SW 1271 (cell line): ENCODE data around the gene MKKS.
"Not testable (repeated sequence)": the region's sequence is repeated elsewhere in the genome, so short reads cannot be mapped to it uniquely, and the experiment has no call there.

Source experiments
- DNase-seq, 2 experiments: peaks; one replicate each; lab custom pipeline; 2025; lab: John Stamatoyannopoulos, UW

Gene MKKS

DNA sequence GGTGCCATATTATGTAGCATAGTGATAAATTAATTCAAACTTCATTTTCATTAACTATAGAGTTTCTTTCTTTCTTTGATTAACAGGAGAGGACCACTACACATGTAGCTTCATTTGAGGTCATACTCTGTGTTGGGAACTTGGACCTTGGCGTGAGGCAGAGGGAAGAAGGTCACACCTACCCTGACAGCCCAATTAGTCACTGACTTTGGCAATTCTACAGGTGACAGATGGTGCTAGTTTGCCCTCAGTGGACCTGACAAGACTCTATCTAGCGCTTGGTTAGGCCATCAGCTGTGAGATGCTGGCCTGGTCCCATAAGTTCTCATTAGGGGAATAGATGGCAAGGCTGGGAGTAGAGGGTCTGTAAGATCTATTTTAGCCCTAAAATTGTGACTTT, 15.2 kb upstream of the MKKS start:
- DNase-seq: no peak

DNA sequence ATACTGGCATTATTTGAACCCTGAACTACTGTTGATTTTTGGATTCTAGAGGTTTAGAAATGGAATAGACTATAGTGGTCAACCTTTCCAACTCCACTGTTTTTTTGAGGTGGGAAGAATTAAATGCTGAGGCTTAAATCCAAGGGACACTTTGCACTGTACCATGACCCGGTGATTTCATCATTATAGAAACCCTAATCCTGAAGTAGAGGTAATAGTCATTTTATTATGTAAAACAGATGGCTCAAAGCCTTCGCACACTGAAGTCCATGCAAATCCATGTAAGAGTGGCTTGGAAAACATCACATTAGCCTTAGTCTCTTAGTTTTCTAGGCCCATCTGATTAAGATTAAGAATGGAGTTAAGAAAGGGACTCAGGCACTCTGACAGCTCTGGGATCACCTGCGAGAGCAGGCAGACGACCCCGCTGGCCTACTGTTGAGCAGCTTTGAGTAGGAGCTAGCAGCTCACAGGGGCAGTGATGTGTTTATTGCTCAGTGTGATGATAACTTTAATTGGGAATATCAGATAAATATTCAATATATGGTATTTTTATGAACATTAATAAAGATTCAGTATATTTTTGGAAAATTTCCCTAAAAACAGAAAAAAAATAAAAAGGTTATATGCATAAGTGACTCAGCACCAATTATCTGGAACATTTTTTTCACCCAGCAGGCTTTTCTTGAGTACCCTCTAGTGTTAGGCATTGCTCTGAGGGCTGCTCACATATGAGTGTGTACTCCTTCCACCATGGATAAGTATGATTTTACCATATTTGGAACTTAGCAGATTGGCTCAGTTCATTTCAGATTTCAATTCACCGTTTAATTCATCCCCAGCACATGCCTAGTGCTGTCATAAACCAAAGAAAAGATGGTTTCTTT, 14.5 kb upstream of the MKKS start:
- no peak for DNase-seq

DNA sequence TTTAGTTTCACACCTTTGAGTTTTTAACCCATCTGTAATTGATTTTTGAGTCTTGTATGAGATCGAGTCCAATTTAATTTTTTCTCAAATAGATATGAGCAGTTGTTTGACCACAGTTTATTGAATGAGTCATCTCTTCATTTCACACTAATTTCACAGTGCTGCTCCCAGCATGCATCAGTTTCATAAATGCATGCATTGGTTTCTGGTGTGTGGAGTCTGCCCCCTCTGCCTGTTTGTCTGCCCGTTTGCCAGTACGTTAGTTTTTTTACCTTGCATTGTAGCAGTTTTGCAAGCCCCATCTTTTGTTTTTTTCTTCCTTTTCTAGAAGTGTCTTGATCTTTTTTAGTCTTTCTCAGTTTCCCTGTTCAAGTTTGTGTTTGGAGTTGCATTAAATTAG, 13.0 kb upstream of the MKKS start:
- peak in 1 of 2 experiments; percentile 38 for DNase-seq

DNA sequence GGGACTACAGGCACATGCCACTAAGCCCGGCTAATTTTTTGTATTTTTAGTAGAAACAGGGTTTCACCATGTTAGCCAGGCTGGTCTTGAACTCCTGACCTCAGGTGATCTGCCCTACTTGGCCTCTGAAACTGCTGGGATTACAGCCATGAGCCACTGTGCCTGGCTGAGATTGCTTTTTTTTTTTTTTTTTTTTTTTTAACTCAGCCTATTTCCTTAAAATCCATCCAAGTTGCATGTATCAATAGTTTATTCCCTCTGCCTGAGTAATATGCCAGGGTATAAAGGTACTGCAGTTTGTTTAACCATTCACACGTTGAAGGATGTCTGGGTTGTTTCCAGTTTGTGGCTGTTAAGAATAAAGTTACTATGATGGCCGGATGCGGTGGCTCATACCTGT, 11.7 kb upstream of the MKKS start:
- no peak for DNase-seq

DNA sequence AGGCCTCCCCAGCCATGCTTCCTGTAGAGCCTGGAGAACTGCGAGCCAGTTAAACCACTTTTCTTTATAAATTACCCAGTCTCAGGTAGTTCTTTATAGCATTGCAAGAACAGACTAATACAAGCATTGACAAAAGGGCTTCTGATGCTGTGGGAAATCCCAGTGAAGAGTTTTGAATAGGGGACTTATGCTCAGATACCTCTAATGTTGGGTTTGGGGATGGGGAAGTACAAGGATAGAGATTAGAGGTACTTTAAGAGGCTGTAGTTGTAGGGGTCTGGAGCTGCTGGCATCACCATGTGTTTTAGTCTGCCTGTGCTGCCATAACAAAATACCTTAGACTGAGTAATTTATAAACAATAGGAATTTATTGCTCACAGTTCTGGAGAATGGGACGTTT, 9.9 kb upstream of the MKKS start:
- DNase-seq: no peak

GRCh38 chr20:10438217-10438616, 4.2 kb upstream of the MKKS start:
- DNase-seq: no peak

- no peak for DNase-seq
These were observed 2.2 kb upstream of the MKKS start for GRCh38 chr20:10436053-10436699.

GRCh38 chr20:10434832-10435812, 1.1 kb upstream of the MKKS start, which contains the start of gene SLX4IP:
Gene SLX4IP, plus strand, starts transcription at chr20:10435305. Its CDS starts 22,900 bp downstream, at chr20:10458205.
- peak; percentile 86 to 97 for DNase-seq

DNA sequence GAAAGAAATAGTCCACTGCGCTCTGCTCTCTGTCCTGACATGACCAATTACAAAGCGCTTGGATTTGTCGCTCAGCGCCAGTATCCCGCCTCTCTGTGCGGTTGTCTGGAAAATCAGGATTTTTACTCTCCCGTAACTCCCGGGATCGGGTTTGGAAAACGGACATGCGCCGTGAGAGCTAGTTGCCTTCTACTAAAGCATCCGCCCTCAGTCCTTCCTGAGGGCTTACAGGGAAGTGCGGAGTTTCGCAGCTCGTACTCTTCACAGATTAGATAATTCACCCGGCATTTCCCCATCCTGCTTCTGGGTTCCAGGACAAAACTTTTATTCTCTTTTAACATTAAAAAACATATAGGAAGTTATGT, 427 bp upstream of the MKKS start:
- DNase-seq: peak; percentile 96 to 98

GRCh38 chr20:10433014-10433622, 904 bp downstream of the MKKS start:
- DNase-seq: no peak

DNA sequence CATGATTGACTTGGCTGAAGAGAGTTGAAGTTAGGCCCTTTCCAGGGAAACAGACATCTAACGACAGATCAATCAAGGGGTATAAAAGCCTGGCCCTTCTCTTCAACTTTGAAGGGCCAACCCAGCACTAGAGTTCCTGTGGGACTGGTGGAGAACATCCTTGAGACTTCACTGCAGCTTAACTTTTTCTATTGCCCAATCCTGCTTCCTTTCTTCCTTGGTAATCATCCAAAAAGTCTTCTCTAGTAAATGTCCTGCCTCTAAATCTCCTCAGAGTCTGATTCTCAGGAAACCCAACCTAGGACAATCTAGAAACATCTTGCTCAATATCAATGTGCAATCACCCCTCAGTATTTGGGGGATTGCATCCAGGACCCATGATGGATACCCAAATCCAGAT, 1.9 kb downstream of the MKKS start:
- no peak for DNase-seq

GRCh38 chr20:10430704-10431103, 3.3 kb downstream of the MKKS start:
- no peak for DNase-seq

DNA sequence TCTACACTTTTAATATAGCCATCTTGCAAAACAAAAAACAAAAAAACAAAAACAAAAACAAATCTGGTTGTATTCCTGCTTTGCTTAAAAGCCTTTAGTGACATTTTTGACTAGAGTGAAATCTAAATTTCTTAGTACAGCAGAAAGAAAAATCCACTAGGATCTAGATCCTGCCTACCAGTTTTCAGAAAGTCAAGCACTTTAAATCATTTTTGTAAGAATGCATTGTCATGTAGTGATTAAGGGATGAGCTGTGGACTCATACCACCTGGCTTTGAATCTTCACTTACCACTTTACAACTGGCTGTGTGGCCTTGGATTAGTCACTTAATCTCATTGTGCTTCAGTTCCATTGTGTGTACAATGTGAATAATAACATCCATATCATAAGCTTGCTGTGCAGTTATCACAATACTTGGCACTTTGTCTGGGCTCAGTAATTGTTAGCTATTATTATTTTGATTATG, 4.0 kb downstream of the MKKS start:
- DNase-seq: no peak

DNA sequence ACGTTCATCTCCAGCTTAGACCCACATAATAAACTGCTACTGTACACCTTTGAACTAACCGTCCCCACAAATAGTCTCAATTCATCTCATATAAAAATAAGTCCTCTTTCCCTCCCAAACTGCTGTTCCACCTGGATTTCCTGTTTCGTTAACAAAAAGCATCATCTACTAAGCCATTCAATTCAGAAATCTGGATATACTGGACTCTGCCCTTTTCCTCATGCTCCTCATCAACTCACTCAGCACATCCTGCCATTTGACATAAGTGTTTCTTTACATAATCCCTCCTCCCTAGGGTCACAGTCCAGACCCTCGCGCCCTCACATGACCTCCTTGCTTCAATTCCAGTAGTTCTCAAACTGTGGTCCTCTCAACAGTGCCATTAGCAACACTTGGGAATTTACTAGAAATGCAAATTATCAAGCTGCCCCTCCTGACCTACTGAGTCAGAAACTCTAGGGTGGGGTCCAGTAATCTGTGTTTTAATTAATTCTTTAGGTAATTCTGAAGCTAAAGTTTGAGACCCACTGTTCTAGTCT, 4.5 kb downstream of the MKKS start:
- DNase-seq: no peak

DNA sequence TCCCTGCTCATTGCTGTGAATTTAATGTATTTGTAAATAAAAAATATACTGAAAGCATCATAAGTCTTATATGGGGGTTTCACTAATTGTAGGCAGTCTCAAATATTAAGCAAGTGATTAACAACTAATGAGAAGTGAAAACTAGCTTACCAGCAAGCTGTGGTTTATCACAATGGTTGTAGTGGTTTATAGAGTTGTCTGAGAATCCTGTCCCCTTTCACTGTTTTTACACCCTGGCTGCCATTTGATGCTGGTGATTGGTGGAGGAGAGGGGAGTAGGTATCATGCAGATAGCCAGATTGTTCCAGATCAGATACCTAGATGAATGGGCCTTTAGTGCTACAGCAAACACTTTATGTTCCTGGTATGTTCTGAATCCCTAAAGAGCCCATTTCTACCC, 6.0 kb downstream of the MKKS start:
- DNase-seq: no peak

- DNase-seq: peak; percentile 46 to 63
These were observed 6.8 kb downstream of the MKKS start for GRCh38 chr20:10427060-10427692.

GRCh38 chr20:10423735-10424134, 10.3 kb downstream of the MKKS start:
- DNase-seq: no peak

DNA sequence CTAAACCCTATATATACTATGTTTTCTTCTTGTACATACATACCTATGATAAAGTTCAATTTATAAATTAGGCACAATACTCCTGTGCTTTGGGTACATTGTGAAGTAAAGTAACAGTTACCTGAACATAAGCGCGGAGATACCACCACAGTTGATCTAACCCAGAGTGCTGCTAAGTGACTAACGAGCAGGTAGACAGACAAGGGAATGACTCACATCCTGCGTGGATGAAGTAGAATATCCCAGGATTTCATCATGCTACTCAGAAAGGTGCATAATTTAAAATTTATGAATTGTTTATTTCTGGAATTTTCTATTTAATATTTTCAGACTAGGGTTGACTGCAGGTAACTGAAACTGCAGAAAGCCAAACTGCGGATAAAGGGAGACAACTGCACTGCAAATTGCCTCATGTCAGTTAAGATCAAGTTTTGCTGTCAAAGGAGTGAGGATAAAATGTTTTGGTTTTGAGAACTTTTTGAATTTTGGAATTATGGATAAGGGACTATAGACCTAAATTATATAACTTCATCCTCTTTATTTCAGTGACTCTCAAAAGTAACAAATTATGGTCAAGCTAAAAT, 14.4 kb downstream of the MKKS start:
- peak; percentile 36 to 67 for DNase-seq

- not testable (repeated sequence) for DNase-seq
These were observed 16.8 kb downstream of the MKKS start for GRCh38 chr20:10417218-10417617.

GRCh38 chr20:10415013-10415650, 18.9 kb downstream of the MKKS start:
- DNase-seq: peak in 1 of 2 experiments; percentile 71
